GM12878 (cell line): ENCODE results near the gene MAP3K7CL. TPM values are rescaled to one million over a fixed set of nuclear protein-coding genes. Genes with fewer than 3 reads are reported as not detected.

Experiments
- POLR2AphosphoS5 ChIP-seq: IDR thresholded peaks from 2 replicates; pipeline ENCODE4 v1.6.1; 2011; ENCODE audit warnings: mild to moderate bottlenecking, low read length, inconsistent platforms
- SMAD1 ChIP-seq: fragments of 450-650 bp; IDR thresholded peaks from 2 replicates; pipeline ENCODE4 v1.6.1; 2018; ENCODE audit warnings: mild to moderate bottlenecking, low read depth; ENCODE audit not compliant: partially characterized antibody
- SMAD5 ChIP-seq: IDR thresholded peaks from 2 replicates; pipeline ENCODE4 v1.6.1; 2016; ENCODE audit warnings: antibody characterized with exemption, low read depth
- TBL1XR1 ChIP-seq: IDR thresholded peaks from 2 replicates; pipeline ENCODE4 v1.6.1; 2012; ENCODE audit warnings: low read depth, low read length, improper control_type of control experiment
- ZBED1 ChIP-seq: IDR thresholded peaks from 2 replicates; pipeline ENCODE4 v1.6.1; 2016; ENCODE audit warnings: borderline replicate concordance
- polyA plus RNA-seq, 11 experiments: library from polyadenylated mRNA; depleted of rRNA in 4 of 11; unstranded in 6 of 11; stranded (reverse) in 5 of 11; fragments of >200 nt; fragmentation: Nextera tagmentation in 4 of 11; fragmentation: Illumina TruSeq in 1 of 11; extraction: Ambion mirVana in 4 of 11; extraction: Trizol in 1 of 11; gene quantifications; 1 replicate in 1 of 11; 2 replicates in 10 of 11; pipeline versions ENCODE4 v1.2.1 to v1.2.3, GENCODE V29; 2011 to 2016; ENCODE audit warnings: inconsistent platforms in 2 of 11, missing spikeins in 2 of 11, low read depth in 1 of 11
- total RNA-seq, 4 experiments: library from RNA; depleted of rRNA in 3 of 4; stranded (reverse); fragments of >200 nt in 3 of 4; fragmentation: Illumina TruSeq in 1 of 4; extraction: Trizol in 1 of 4; gene quantifications; 2 replicates each; pipeline versions ENCODE4 v1.2.1 to v1.2.3, GENCODE V29; 2013 to 2021
- TF ChIP-seq, protein P1 (sequence below): IDR thresholded peaks from 2 replicates; pipeline ENCODE4 v1.6.1; 2012; ENCODE audit warnings: low read depth, low read length, improper control_type of control experiment
- TF ChIP-seq, protein P2 (sequence below): fragments of 450-650 bp; formaldehyde crosslinking; IDR thresholded peaks from 2 replicates; pipeline ENCODE4 v1.4.0; 2022; ENCODE audit warnings: mild to moderate bottlenecking, moderate library complexity
- TF ChIP-seq, protein P3 (sequence below): IDR thresholded peaks from 2 replicates; pipeline ENCODE4 v1.6.1; 2012; ENCODE audit warnings: low read depth, low read length, improper control_type of control experiment
- TF ChIP-seq, protein P4 (sequence below): IDR thresholded peaks from 2 replicates; pipeline ENCODE4 v1.6.1; 2011; ENCODE audit warnings: low read depth, low read length, improper control_type of control experiment, borderline replicate concordance

Gene MAP3K7CL
- total and polyA plus RNA-seq, 10 of the 15 experiments (the other 5 are each of a cell fraction or from before 2014, with no cell fraction given), result 3.2 to 19.7 (median 6.6) TPM

DNA sequence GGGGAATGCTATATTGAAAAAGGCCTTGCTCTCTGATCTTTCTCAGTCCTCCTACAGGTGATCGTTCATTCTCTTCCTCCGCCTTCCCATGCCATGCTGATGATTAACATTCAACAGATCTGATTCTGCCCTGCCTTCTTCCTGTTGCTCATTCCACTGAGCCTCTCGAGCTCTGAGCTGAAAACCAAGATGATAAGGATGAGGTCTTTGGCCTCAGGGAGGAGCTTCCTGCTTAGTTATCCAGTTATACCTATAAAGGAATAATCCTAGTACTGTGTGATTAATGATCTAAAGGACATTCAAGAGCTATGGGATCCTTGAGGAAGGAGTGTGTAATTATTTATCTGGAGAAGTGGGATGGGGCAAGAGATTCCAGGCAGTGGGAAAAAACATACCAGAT, 25.2 kb upstream of the MAP3K7CL start (continued):
- TF ChIP-seq, protein P1, sequence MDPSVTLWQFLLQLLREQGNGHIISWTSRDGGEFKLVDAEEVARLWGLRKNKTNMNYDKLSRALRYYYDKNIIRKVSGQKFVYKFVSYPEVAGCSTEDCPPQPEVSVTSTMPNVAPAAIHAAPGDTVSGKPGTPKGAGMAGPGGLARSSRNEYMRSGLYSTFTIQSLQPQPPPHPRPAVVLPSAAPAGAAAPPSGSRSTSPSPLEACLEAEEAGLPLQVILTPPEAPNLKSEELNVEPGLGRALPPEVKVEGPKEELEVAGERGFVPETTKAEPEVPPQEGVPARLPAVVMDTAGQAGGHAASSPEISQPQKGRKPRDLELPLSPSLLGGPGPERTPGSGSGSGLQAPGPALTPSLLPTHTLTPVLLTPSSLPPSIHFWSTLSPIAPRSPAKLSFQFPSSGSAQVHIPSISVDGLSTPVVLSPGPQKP, result no peak
- TF ChIP-seq POLR2AphosphoS5 (no peak), TBL1XR1 (no peak), ZBED1 (no peak), SMAD1 (no peak), SMAD5 (no peak)
- TF ChIP-seq, protein P2, sequence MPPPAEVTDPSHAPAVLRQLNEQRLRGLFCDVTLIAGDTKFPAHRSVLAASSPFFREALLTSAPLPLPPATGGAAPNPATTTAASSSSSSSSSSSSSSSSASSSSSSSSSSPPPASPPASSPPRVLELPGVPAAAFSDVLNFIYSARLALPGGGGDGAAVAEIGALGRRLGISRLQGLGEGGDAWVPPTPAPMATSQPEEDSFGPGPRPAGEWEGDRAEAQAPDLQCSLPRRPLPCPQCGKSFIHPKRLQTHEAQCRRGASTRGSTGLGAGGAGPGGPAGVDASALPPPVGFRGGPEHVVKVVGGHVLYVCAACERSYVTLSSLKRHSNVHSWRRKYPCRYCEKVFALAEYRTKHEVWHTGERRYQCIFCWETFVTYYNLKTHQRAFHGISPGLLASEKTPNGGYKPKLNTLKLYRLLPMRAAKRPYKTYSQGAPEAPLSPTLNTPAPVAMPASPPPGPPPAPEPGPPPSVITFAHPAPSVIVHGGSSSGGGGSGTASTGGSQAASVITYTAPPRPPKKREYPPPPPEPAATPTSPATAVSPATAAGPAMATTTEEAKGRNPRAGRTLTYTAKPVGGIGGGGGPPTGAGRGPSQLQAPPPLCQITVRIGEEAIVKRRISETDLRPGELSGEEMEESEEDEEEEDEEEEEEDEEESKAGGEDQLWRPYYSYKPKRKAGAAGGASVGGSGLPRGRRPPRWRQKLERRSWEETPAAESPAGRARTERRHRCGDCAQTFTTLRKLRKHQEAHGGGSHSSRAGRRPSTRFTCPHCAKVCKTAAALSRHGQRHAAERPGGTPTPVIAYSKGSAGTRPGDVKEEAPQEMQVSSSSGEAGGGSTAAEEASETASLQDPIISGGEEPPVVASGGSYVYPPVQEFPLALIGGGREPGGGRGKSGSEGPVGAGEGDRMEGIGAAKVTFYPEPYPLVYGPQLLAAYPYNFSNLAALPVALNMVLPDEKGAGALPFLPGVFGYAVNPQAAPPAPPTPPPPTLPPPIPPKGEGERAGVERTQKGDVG (CRISPR knock-in tag), result no peak
- TF ChIP-seq, protein P3, sequence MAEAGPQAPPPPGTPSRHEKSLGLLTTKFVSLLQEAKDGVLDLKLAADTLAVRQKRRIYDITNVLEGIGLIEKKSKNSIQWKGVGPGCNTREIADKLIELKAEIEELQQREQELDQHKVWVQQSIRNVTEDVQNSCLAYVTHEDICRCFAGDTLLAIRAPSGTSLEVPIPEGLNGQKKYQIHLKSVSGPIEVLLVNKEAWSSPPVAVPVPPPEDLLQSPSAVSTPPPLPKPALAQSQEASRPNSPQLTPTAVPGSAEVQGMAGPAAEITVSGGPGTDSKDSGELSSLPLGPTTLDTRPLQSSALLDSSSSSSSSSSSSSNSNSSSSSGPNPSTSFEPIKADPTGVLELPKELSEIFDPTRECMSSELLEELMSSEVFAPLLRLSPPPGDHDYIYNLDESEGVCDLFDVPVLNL, result no peak
- TF ChIP-seq, protein P4, sequence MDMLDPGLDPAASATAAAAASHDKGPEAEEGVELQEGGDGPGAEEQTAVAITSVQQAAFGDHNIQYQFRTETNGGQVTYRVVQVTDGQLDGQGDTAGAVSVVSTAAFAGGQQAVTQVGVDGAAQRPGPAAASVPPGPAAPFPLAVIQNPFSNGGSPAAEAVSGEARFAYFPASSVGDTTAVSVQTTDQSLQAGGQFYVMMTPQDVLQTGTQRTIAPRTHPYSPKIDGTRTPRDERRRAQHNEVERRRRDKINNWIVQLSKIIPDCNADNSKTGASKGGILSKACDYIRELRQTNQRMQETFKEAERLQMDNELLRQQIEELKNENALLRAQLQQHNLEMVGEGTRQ, result no peak
